AG04450 (cell line): ENCODE results near the gene SCG3. TPM values are rescaled to one million over a fixed set of nuclear protein-coding genes. Genes with fewer than 3 reads are reported as not detected.

ENCODE experiments used
- CTCF ChIA-PET: fragments of 300-600, 350-600 bp; formaldehyde crosslinking; extraction: SDS; loops from one replicate; lab custom pipeline; 2022; ENCODE audit warnings: antibody characterized with exemption, inconsistent platforms; lab: Charles Lee
- POLR2A ChIA-PET: fragments of 350-600 bp; formaldehyde crosslinking; extraction: SDS; loops from one replicate; lab custom pipeline; 2021; ENCODE audit warnings: antibody characterized with exemption, inconsistent platforms; lab: Yijun Ruan, JAX
- DNase-seq: peaks from one replicate; pipeline ENCODE4 v3.0.0-alpha.2; 2011; ENCODE audit warnings: low read depth, low spot score
- H3K27ac ChIP-seq: one replicate; pipeline ENCODE4 v1.5.1; 2012; ENCODE audit warnings: low read depth, low read length, control low read depth
- H3K27me3 ChIP-seq: one replicate; pipeline ENCODE4 v1.6.0; 2012; ENCODE audit warnings: low read length; ENCODE audit not compliant: control insufficient read depth, insufficient read depth
- H3K4me3 ChIP-seq: 2 replicates; pipeline ENCODE4 v1.5.1; 2011; ENCODE audit warnings: mild to moderate bottlenecking, low read depth, low read length, control low read depth
- H3K9me3 ChIP-seq: 2 replicates; pipeline ENCODE4 v1.5.1; 2012; ENCODE audit warnings: low read length; ENCODE audit not compliant: control insufficient read depth, insufficient read depth
- polyA plus RNA-seq: library from polyadenylated mRNA; depleted of rRNA; stranded (reverse); fragments of >200 nt; gene quantifications from 2 replicates; pipeline ENCODE4 v1.2.3, GENCODE V29; 2011
- TF ChIP-seq, protein P1 (sequence below): IDR thresholded peaks from 2 replicates; pipeline ENCODE4 v1.5.1; 2011; ENCODE audit warnings: low read depth, low read length, control low read depth, inconsistent platforms

Gene SCG3
- polyA plus RNA-seq, 1 experiment: not detected

DNA sequence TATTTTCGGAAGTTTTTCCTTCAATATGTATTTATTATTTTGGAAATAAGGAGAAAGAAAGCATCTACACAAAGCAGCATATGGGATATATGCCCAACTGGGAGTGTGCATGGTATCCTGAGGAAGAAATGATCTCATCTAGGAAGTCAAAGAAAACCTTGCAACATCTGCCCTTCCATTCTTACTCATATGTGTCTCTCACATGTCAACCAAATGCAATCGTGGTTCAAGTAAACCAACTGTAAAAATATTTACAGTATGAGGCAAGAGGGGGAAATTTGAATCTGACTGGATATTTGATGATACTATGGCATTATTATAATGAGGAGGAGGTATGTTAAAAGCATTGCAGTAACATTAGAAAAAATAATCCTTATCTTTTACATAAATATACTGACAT is 3.2 kb upstream of the SCG3 start:
- H3K9me3 ChIP-seq: no peaks in the 10 kb centered on the region; the same call in 1 of the 2 replicates
- no peak for DNase-seq

DNA sequence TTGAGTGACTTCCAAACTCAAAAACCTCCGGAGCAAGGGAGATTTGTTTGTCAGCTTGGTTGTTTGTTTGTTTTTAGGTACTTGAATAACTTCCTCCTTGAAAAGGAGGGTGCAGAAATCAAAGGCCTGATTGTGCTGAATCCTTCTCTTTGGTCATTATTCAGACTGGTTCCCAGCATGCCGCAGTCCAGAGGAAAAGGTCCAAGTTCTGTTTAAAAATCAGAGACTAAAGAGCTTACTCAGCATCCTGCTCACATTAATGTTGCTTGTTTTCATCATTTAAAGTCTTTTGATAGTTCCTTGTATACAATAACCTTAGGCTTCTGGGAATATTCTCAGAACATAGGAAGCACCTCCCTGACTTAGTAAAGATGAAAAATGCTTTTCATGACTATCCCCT is 982 bp upstream of the SCG3 start:
- ChIA-PET CTCF (interaction anchor here (1.3 to 3.8 kb wide), 2 partner anchors 30 to 97 kb away, joined by 7 to 14 read pairs; no protein-coding TSS in a partner anchor), POLR2A (no interaction called here)
- Histone ChIP-seq H3K27me3 (peaks cover 3% of the 10 kb centered on the region), H3K4me3 (no peak overlapping the region), H3K27ac (no peak overlapping the region), H3K9me3 (no peaks in the 10 kb centered on the region; the same call in 1 of the 2 replicates)
- TF ChIP-seq, protein P1, sequence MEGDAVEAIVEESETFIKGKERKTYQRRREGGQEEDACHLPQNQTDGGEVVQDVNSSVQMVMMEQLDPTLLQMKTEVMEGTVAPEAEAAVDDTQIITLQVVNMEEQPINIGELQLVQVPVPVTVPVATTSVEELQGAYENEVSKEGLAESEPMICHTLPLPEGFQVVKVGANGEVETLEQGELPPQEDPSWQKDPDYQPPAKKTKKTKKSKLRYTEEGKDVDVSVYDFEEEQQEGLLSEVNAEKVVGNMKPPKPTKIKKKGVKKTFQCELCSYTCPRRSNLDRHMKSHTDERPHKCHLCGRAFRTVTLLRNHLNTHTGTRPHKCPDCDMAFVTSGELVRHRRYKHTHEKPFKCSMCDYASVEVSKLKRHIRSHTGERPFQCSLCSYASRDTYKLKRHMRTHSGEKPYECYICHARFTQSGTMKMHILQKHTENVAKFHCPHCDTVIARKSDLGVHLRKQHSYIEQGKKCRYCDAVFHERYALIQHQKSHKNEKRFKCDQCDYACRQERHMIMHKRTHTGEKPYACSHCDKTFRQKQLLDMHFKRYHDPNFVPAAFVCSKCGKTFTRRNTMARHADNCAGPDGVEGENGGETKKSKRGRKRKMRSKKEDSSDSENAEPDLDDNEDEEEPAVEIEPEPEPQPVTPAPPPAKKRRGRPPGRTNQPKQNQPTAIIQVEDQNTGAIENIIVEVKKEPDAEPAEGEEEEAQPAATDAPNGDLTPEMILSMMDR: no peak
- no peak for DNase-seq

More for the DNA sequence above, 3.2 kb upstream of the SCG3 start:
- ChIA-PET CTCF (no interaction called here), POLR2A (no interaction called here)
- H3K27me3 ChIP-seq: peaks cover 7% of the 10 kb centered on the region
- TF ChIP-seq, protein P1: no peak
- no peak overlapping the region for H3K27ac ChIP-seq
- H3K4me3 ChIP-seq: no peak overlapping the region

DNA sequence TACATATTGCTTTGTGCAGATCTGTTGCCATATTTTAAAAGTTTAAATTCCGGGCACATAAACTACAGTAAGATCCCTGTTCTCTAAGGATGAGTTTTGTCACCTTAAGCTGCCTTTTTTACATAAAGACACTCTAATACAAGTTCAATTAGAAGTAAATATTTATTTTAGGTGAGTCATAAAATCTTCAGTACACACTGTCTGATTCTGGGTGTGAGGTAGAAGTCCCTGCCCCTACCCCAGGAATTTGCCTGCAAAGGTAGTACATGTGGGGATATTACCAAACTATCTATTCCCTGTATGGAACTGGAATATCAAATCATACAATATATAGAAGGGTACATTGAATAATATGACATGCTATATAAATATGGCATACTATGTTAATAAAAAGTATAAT is 6.3 kb downstream of the SCG3 start:
- DNase-seq: no peak
- H3K27ac ChIP-seq: no peak overlapping the region
- CTCF ChIA-PET: interaction anchor here (0.5 to 1.4 kb wide), 3 partner anchors 37 to 89 kb away, joined by 3 to 9 read pairs (median 7); no protein-coding TSS in a partner anchor
- TF ChIP-seq, protein P1: no peak
- POLR2A ChIA-PET: no interaction called here
- peaks cover 9% of the 10 kb centered on the region for H3K27me3 ChIP-seq
- H3K9me3 ChIP-seq: no peaks in the 10 kb centered on the region
- no peak overlapping the region for H3K4me3 ChIP-seq

DNA sequence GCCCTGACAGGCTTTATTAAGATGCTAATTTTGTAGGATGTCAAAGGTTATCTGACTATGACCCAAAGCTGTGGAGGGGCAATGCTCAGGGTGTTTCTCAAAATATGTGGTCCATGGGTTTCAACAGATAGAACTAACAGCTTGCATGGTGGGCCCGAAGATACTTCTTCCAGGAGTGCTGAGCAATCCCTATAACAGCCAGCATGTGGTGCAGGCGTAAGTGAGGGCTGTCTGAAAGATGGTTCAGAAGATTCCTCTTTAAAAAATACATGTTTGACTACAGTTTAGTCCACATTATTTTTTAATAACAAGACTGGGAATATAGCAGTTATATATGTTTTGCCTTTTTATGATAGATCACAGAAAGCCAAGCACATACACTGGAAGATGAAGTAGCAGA is 7.6 kb downstream of the SCG3 start:
- TF ChIP-seq, protein P1: peak; percentile 42
- ChIA-PET CTCF (interaction anchor here (0.8 to 1.3 kb wide), 3 partner anchors 39 to 87 kb away, joined by 3 read pairs; no protein-coding TSS in a partner anchor), POLR2A (no interaction called here)
- H3K9me3 ChIP-seq: no peaks in the 10 kb centered on the region
- no peak overlapping the region for H3K27ac ChIP-seq
- H3K27me3 ChIP-seq: peaks cover 9% of the 10 kb centered on the region
- DNase-seq: no peak
- H3K4me3 ChIP-seq: no peak overlapping the region

DNA sequence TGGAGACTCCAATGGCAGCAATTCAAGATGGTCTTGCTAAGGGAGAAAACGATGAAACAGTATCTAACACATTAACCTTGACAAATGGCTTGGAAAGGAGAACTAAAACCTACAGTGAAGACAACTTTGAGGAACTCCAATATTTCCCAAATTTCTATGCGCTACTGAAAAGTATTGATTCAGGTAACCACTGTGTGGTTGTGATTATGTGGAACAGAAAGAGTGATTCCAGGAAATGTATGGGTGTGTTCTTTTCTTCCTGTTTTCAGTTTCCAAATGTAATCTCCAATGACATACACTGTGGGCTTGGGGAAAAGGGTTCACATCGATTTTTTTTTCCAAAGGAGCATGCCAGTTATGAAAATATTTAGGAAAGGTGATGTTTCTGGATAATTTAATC is 10.9 kb downstream of the SCG3 start:
- ChIA-PET POLR2A (no interaction called here), CTCF (no interaction called here)
- TF ChIP-seq, protein P1: no peak
- no peaks in the 10 kb centered on the region for H3K9me3 ChIP-seq
- peaks cover 9% of the 10 kb centered on the region for H3K27me3 ChIP-seq
- H3K27ac ChIP-seq: no peak overlapping the region
- DNase-seq: no peak
- no peak overlapping the region for H3K4me3 ChIP-seq
